Epithelial cell of proximal tubule (primary cell): ENCODE measurements around the gene MDGA2. TPM values are rescaled to one million over a fixed set of nuclear protein-coding genes. Genes with fewer than 3 reads are reported as not detected.
"Not testable (repeated sequence)": the region's sequence is repeated elsewhere in the genome, so short reads cannot be mapped to it uniquely, and the experiment has no call there.

Experiments used
- DNase-seq: peaks from one replicate; pipeline ENCODE4 v3.0.0-alpha.2; 2011; ENCODE audit warnings: low read depth
- H3K4me3 ChIP-seq: 2 replicates; pipeline ENCODE4 v1.5.1; 2011; ENCODE audit warnings: low read depth, mild to moderate bottlenecking, low read length
- CTCF ChIP-seq: conservative IDR thresholded peaks from 2 replicates; pipeline ENCODE4 v1.5.1; 2012; ENCODE audit warnings: low read depth, mild to moderate bottlenecking, low read length
- total RNA-seq: library from RNA; depleted of rRNA; stranded (reverse); fragments of >200 nt; gene quantifications from 2 replicates; pipeline ENCODE4 v1.2.3, GENCODE V29; 2015

MDGA2 gene
- total RNA-seq, 1 donor from 2014 or later = 0.23 TPM

- H3K4me3 ChIP-seq = no peak overlapping the region
- no peak for TF ChIP-seq CTCF
- DNase-seq = no peak
Measured at GRCh38 chr14:47327336-47327735, 348.1 kb downstream of the MDGA2 start.

- no peak for TF ChIP-seq CTCF
- H3K4me3 ChIP-seq = no peak overlapping the region
- DNase-seq = no peak
Measured at GRCh38 chr14:47322751-47323150, 352.7 kb downstream of the MDGA2 start.

- no peak for TF ChIP-seq CTCF
- no peak overlapping the region for H3K4me3 ChIP-seq
- DNase-seq = peak; percentile 58
Measured at GRCh38 chr14:47302121-47302520, 373.3 kb downstream of the MDGA2 start.

GRCh38 chr14:47300796-47301195 is 374.6 kb downstream of the MDGA2 start:
- no peak for TF ChIP-seq CTCF
- no peak overlapping the region for H3K4me3 ChIP-seq
- DNase-seq = peak; percentile 46

- TF ChIP-seq CTCF = no peak
- no peak for DNase-seq
- no peak overlapping the region for H3K4me3 ChIP-seq
Measured at GRCh38 chr14:47297374-47297773, 378.0 kb downstream of the MDGA2 start.

- no peak for TF ChIP-seq CTCF
- no peak for DNase-seq
- no peak overlapping the region for H3K4me3 ChIP-seq
Measured at GRCh38 chr14:47284283-47284682, 391.1 kb downstream of the MDGA2 start.

GRCh38 chr14:47281761-47282160 is 393.6 kb downstream of the MDGA2 start:
- not testable (repeated sequence) for H3K4me3 ChIP-seq, DNase-seq
